ENCODE measurements around the gene MYO3A.

- TF ChIP-seq POLR2A (IDR thresholded peaks at IDR 0.05) (no peak), CTCF (IDR thresholded peaks at IDR 0.05) (no peak)
Observed at GRCh38 chr10:26156019-26156418, 222.0 kb downstream of the MYO3A start.

Data from esophagus squamous epithelium (tissue), 4 donors.